K562 (cell line): ENCODE results near the gene CHAC1. TPM values are rescaled to one million over a fixed set of nuclear protein-coding genes. Genes with fewer than 3 reads are reported as not detected.

Experiments used
- CEBPZ ChIP-seq: fragments of 150-350 bp; IDR thresholded peaks from 2 replicates; pipeline ENCODE4 v1.6.1; 2014; ENCODE audit warnings: low read depth, mild to moderate bottlenecking, low read length, borderline replicate concordance
- CHD7 ChIP-seq: fragments of 200-600 bp; sonication (generic); IDR thresholded peaks from one replicate; pipeline ENCODE4 v1.6.1; 2012; ENCODE audit warnings: mild to moderate bottlenecking, low read depth, low read length, inconsistent platforms
- CTBP1 ChIP-seq: fragments of 450-650 bp; IDR thresholded peaks from 2 replicates; pipeline ENCODE4 v1.6.1; 2016; ENCODE audit warnings: borderline replicate concordance
- GABPA ChIP-seq: fragments of 200-800 bp; sonication (Bioruptor generic); conservative IDR thresholded peaks from 2 replicates; pipeline ENCODE4 v1.6.1; 2016; ENCODE audit warnings: low read depth, missing genetic modification characterization, missing compliant biosample characterization
- HDAC8 ChIP-seq: fragments of 450-650 bp; IDR thresholded peaks from 2 replicates; pipeline ENCODE4 v1.6.1; 2016; ENCODE audit warnings: mild to moderate bottlenecking, missing genetic modification characterization, moderate library complexity, missing compliant biosample characterization
- KLF13 ChIP-seq: fragments of 450-650 bp; IDR thresholded peaks from 2 replicates; pipeline ENCODE4 v1.6.1; 2016; ENCODE audit warnings: missing genetic modification characterization, low read depth, mild to moderate bottlenecking, missing compliant biosample characterization, moderate library complexity, borderline replicate concordance
- polyA plus RNA-seq, 8 experiments: library from polyadenylated mRNA; depleted of rRNA in 4 of 8; stranded (reverse) in 5 of 8; unstranded in 3 of 8; fragments of >200 nt; fragmentation: Nextera tagmentation in 2 of 8; fragmentation: Illumina TruSeq in 1 of 8; extraction: Ambion mirVana in 2 of 8; extraction: Trizol in 1 of 8; gene quantifications; 2 replicates each; pipeline versions ENCODE4 v1.2.1 to v1.2.3, GENCODE V29; 2011 to 2014; ENCODE audit warnings: inconsistent platforms in 1 of 8, missing spikeins in 1 of 8
- total RNA-seq, 7 experiments: library from RNA; depleted of rRNA in 6 of 7; stranded (reverse); fragments of >200 nt in 6 of 7; fragmentation: Illumina TruSeq in 2 of 7; extraction: Trizol in 2 of 7; gene quantifications; 2 replicates each; pipeline versions ENCODE4 v1.2.1 to v1.2.3, GENCODE V29; 2011 to 2021; ENCODE audit warnings: low replicate concordance in 1 of 7

Gene CHAC1
- total and polyA plus RNA-seq, 9 of the 15 experiments (the other 6 are each of a cell fraction or from before 2014, with no cell fraction given), result 0.47 to 39.0 (median 7.5) TPM

- TF ChIP-seq CHD7 (no peak), GABPA (tag) (peak; percentile 45; the same call in 1 of the 2 replicates), KLF13 (tag) (peak; percentile 63; the same call in 1 of the 2 replicates), CEBPZ (no peak), CTBP1 (peak; percentile 74), HDAC8 (no peak)
These were observed at the start of gene CHAC1 (continued) for GRCh38 chr15:40952901-40953712.
